Pulmonary artery endothelial cell (primary cell): ENCODE results near the gene PDGFA. TPM values are rescaled to one million over a fixed set of nuclear protein-coding genes. Genes with fewer than 3 reads are reported as not detected.
"Not testable (repeated sequence)": the region's sequence is repeated elsewhere in the genome, so short reads cannot be mapped to it uniquely, and the experiment has no call there.

Experiments
- DNase-seq: peaks from one replicate; pipeline ENCODE4 v3.0.0-alpha.2; 2011; ENCODE audit warnings: low read depth, low spot score
- total RNA-seq: library from RNA; depleted of rRNA; stranded (reverse); fragments of >200 nt; gene quantifications from 2 replicates; pipeline ENCODE4 v1.2.3, GENCODE V29; 2014

The PDGFA gene
- total RNA-seq, 1 donor from 2014 or later, result 63.2 TPM

- DNase-seq, result not testable (repeated sequence)
These were observed 32.7 kb upstream of the PDGFA start for GRCh38 chr7:552151-552867.

DNA sequence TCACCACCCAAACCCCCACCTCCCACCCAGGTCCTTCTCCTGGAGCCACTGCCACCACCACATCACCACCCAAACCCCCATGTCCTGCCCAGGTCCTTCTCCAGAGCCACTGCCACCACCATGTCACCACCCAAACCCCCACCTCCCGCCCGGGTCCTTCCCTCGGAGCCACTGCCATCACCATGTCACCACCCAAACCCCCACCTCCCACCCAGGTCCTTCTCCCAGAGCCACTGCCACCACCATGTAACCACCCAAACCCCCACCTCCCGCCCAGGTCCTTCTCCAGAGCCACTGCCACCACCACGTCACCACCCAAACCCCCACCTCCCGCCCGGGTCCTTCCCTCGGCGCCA is 31.9 kb upstream of the PDGFA start:
- DNase-seq, result not testable (repeated sequence)

DNA sequence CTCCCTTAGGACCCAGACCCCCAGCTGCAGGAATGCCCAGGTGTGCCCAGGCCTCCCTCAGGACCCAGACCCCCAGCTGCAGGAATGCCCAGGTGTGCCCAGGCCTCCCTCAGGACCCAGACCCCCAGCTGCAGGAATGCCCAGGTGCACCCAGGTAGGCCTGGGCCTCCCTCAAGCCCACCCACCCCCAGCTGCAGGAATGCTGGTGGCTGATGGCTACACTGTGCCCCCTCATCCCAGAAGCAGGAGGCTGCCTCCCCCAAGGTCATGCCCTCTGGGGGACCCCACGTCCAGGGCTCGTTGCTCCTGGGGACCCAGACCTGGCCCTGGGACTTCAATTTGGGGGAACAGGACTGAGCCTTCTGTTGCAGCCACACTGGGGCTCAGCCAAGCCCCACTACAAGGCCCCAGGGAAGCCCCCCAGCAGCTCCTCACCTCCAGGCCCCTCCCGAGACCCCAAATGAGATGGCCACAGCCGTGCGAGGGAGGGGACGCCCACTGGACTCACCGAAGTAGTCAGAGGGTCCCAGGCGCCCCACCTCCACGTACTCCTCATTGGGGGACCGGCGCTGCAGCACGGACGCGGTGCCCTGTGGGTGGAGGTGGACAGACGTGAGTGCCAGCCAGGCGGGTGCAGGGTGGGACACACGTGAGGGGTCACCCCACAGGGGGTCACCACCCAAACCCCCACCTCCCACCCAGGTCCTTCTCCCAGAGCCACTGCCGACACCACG is 31.4 kb upstream of the PDGFA start:
- no peak for DNase-seq

DNA sequence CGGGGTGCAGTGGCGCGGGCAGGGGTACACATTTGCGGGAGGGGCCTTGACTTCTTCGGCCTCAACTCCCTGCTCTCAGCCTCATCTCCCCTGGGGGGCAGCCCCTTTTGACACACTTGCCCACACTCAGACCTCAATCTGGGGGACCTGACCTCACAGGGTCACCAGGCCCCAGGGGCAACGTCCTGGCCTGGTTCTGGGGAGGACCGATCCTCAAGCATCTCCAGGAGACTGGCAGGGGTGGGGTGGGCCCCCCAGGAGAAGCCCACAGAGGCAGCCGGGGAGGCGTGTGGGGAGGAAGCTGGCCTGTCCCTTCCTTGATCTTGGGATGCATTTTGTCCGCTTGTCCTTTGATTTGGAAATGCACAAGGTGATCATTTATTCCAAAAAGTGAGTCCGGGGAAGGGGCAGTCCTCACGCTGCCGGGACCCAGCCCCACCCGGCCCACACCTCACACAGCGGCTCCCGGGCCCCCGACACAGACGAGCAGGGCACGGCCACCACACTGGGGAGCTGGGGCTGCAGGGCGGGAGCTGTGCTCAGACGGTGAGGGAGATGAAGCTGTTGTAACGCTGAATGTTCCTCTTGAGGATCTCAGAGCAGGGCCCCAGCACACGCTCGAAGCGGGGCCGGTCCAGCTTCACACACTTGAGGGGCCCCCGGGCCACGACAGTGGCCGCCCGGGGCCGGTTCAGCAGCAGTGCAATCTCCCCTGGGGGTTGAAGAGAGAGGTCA is 30.4 kb upstream of the PDGFA start:
- DNase-seq, result no peak

DNA sequence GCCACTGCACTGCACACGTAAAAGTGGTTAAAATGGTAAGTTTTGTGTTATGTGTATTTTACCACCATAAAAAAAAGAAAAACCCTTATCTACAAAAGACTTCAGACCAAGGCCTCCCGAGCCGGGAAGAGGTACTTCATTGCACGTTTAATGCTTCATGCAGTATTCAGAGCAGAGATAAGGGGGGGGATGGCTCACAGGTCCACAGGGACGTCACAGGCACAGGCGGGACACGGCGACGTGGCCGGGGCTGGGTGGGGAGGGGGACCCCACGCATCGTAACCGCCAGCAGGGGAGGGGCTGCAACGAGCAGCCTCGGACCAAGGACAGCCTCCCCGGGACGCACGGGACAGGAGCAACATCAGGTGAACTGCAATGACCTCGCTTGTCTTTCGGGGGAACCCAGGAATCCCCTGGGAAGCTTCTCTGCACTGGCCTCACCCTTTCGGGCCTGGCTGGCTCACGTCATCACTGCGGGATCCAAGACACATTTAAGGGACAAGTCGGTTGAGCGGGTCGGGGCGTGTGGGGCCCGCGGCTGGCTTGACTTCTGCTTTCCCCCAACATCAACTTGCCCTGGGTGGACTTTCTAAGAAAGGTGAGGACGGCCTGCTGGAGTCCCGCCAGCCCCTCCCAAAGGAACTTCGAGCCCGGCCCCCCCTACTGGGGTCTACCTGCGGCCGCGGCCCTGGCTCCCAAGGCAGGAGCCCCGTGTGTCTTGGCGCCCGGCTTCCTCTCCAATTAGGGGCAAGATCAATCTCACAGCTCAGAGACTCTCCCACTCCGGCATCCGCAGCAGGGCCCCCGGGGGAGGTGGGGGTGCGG is 29.6 kb upstream of the PDGFA start:
- no peak for DNase-seq

DNA sequence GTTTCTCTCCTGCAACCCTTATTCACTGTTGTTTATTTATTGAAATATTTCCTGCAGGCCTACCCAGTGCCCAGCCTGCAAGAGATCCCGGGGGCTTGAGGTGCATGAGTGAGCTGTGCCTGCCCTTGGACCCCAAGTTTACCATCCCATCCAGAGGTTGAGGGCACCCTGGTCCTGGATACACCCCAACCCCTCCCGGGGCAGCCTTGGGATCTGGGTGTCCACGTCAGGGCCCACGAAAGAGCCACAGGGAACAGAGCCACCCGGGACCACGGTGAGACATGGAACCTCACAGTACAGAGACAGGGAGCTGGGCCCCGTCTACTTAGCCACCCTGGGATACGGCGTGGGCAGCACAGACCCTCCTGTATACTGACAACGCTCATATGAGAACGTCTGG is 28.8 kb upstream of the PDGFA start:
- no peak for DNase-seq

GRCh38 chr7:545470-545869 is 25.8 kb upstream of the PDGFA start:
- DNase-seq, result no peak

DNA sequence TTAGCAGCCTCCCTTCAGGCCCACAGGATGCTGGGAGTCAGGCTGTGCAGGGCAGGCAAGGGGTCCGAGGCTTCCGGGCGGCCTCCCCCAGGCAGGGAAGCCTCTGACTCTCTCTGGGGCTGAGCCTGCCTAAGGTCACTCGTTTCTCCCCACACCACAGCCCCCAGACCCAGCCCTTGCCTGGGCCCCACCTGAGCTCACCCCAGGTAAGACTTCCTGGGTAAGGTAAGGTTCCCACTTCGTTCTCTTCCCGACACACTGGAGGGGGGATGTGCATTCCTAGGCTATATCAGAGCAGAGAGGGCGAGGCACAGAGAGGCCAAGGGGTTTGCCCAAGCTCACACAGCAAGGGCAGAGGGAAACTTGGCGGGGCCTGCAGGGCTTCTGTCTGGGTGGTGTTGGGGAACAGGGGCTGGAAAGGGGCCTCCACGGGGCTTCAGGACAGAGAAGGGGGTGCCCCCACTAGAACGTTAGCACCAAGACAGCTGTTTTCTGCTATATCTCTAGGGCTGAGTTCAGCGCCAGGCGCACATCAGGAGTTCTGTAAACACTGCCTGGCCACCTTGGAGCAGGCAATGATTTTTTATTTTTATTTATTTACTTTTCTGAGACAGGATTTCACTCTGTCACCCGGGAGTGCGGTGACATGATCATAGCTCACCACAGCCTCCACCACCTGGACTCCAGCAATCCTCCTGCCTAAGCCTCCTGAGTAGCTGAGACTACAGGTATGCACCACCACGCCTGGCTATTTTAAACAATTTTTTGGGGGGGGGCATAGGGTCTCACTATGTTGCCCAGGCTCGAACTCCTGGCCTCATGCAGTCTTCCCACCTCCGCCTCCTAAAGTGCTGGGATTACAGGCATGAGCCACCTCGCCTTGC is 24.9 kb upstream of the PDGFA start:
- DNase-seq, result no peak

- DNase-seq, result no peak
These were observed 24.1 kb upstream of the PDGFA start for GRCh38 chr7:543501-544337.

DNA sequence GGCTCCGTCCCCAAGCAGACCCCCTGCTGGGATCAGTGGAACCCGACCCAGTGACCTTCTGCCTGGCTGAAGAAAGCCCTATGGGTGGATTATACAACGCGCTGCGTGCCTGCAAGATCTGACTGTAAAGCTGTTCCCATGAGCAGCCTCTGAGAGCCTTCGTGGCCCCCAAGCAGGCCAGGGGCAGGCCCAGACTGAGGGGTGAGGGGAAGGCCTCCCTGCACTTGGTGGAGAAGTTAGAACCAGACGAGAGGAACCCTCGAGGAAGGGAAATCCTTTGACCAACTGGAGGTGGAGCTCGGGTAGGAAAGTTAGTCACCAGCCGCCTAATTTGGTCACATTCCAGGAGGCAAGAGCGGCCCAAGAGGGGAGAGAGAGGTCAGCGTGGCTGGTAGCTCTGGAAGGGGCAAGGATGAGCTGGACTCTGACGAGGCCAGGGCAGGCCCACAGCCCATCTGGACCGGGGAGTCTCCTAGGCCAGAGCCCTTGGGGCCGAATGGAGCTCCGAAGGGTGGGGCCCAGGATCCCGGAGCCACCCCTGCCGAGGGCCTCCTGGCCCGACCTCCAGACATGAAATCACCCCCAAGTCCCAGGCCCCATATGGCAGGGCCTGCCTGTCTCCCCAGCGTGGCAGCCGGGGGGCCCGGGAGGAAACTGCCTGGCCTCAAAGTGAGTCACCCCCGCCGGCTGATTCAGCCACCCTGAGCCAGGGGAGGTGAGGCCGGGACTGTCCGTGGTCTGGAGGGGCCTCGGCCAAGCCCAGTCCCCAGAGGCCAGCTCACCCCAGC is 23.3 kb upstream of the PDGFA start:
- DNase-seq, result peak; percentile 58

GRCh38 chr7:542131-542712 is 22.6 kb upstream of the PDGFA start:
- DNase-seq, result no peak

DNA sequence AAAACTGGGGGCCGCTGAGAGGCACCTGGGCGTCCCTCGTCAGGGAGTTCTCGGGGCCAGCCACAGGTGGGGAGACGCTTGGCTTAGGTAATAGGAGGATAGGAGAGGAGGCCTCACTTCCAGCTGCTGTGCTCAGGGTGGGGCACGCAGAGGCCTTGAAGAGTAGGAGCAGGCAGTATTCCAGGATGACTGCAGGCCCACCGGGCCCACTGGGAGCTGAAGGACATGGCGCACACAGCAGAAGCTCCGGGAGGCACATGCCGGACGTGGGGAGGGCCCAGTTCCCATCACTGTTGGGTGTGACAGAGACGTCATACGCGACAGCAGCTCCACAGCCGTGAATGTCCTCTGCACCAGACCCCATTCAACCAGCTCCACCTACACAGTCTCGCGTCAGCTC is 22.0 kb upstream of the PDGFA start:
- DNase-seq, result no peak

DNA sequence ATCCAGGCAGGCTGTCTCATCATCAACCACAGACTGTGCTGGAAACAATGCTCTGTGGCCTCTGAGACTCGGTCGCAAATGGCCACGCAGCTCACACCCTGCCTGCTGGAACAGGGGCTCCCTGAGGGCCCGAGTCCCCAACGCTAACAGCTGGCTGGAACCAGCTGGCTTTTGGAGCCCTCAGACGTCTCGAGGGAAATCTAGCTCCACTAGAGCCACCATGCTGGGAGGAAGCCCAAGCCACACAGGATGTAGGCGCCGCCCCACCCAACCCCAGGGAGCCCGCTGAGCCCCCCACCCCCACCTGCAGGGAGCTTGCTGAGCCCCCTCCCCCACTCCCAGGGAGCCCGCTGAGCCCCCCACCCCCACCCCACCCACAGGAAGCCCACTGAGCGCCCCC is 21.4 kb upstream of the PDGFA start:
- DNase-seq, result no peak

DNA sequence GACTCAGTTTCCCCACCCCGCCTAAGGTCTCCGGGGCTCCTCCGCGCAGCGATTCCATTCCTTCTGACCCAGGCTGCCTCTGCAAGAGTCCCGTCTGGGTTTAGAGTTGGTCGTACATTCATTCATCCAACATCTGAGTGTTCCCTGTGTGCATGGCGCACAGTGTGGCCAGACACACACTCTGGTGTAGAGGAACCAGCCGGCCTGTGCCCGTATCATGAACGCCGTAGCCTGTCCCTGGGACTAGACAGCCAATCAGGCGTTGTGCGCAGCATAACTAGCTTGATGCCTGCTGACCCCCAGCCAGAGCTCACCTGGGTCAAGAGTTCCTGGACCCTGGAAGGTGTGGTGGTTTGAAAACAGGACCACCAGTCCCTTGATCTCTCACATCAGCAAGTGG is 20.9 kb upstream of the PDGFA start:
- DNase-seq, result no peak

GRCh38 chr7:539731-540411 is 20.2 kb upstream of the PDGFA start:
- no peak for DNase-seq

DNA sequence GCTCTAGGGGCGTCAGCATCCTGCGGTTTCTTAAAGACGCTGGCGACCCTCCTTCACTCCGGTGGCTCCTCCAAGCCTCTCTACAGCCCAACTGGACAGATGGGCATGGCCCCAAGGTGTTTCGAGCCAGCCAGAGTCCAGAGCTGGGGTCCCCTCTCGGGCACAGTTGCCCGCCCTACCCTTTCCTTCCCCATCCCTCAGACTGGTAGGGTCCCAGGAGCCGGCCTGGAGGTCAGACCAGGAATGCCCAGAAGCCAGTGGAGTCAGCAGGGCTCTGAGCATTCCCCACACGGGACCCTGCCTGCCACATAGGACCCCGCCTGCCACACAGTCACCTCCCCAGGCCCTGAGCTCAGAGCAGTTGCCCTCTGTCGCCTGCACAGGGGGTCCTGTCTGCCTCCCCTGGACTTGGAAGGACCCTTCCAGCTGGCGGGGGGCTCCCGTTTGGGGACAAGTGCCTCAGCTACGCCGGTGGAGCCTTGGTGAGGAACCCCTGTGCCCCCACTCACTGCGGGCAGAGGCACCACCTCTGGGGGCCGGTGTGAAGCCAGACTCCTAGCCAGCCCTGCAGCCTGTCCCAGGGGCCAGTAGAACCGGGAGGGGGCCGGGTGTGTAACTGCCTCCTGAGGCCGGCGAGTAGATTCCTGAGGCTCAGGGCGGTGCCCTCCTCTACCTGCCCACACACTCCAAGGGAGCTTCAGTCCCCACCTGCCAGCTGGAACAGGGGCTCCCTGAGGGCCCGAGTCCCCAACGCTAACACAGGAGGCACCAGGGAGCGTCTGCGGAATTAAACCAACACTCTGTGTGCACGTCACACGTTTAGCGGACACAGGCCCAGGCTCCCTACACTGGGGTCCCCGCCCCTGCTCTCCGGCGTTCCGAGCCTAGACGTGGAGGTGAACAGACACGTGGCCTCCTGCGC is 19.4 kb upstream of the PDGFA start:
- no peak for DNase-seq
